NCI-H187 treated with DMSO at 0.1 percent for 48 hours (cell line): ENCODE data around the gene GPX4.

Experiments used
- DNase-seq: peaks from one replicate; lab custom pipeline; 2025; lab: John Stamatoyannopoulos, UW

Gene GPX4

GRCh38 chr19:1149259-1150045 lies 45.7 kb downstream of the GPX4 start:
- no peak for DNase-seq

GRCh38 chr19:1150333-1151036 lies 46.7 kb downstream of the GPX4 start:
- no peak for DNase-seq

- no peak for DNase-seq
Observed at GRCh38 chr19:1151037-1151724, 47.4 kb downstream of the GPX4 start.

GRCh38 chr19:1151917-1152587 lies 48.3 kb downstream of the GPX4 start:
- DNase-seq: no peak

GRCh38 chr19:1153891-1154730 lies 50.3 kb downstream of the GPX4 start:
- no peak for DNase-seq

- DNase-seq: no peak
Observed at GRCh38 chr19:1154731-1155351, 51.0 kb downstream of the GPX4 start.

- DNase-seq: no peak
Observed at GRCh38 chr19:1155352-1156304, 51.8 kb downstream of the GPX4 start.
